Endothelial cell of umbilical vein (primary cell): Measurements from ENCODE around the gene SLC19A1. TPM values are rescaled to one million over a fixed set of nuclear protein-coding genes. Genes with fewer than 3 reads are reported as not detected.

Experiments
- BruUV-seq: library from RNA; stranded (reverse); fragments of 400-500 nt; replicated peaks from 2 replicates; lab custom pipeline; 2021; lab: Mats Ljungman, UMichigan
- CTCF ChIA-PET: fragments of 300-600, 350-600 bp; sonication (Branson Sonifier 250); formaldehyde crosslinking; loops from one replicate; lab custom pipeline; 2021; ENCODE audit warnings: antibody characterized with exemption, inconsistent platforms; lab: Charles Lee
- POLR2A ChIA-PET: fragments of 300-600, 350-600 bp; sonication (Branson Sonifier 250); formaldehyde crosslinking; loops from one replicate; lab custom pipeline; 2021; ENCODE audit warnings: antibody characterized with exemption, inconsistent platforms; lab: Charles Lee
- DNase-seq: peaks from one replicate; pipeline ENCODE4 v3.0.0-alpha.2; 2011; ENCODE audit warnings: low read depth, low spot score
- FAIRE-seq: peaks from 2 replicates; lab custom pipeline; 2011; peaks lifted over from hg19 to GRCh38; lab: Jason Lieb, UNC
- H2AFZ ChIP-seq: 2 replicates; pipeline ENCODE4 v1.6.0; 2012; ENCODE audit warnings: low read depth, low read length, control low read depth, inconsistent platforms
- H3K27ac ChIP-seq: 2 replicates; pipeline ENCODE4 v1.5.1; 2011; ENCODE audit warnings: low read depth, mild to moderate bottlenecking, control low read depth, low read length, moderate library complexity; ENCODE audit not compliant: insufficient read depth
- H3K27me3 ChIP-seq, 2 experiments: 2 replicates each; pipeline versions ENCODE4 v1.6.0 to v1.6.1; 2011; ENCODE audit warnings: low read length in 2 of 2, mixed read lengths in 1 of 2; ENCODE audit not compliant: control insufficient read depth in 2 of 2, insufficient read depth in 2 of 2
- H3K36me3 ChIP-seq, 2 experiments: 2 replicates in 1 of 2; 3 replicates in 1 of 2; pipeline ENCODE4 v1.5.1; 2011; ENCODE audit warnings: low read length in 2 of 2, mild to moderate bottlenecking in 1 of 2, moderate library complexity in 1 of 2; ENCODE audit not compliant: control insufficient read depth in 2 of 2, insufficient read depth in 2 of 2; ENCODE audit errors: extremely low read depth in 1 of 2
- H3K4me1 ChIP-seq: 3 replicates; pipeline ENCODE4 v1.5.1; 2011; ENCODE audit warnings: mild to moderate bottlenecking, low read length; ENCODE audit not compliant: control insufficient read depth, insufficient read depth; ENCODE audit errors: extremely low read depth
- H3K4me2 ChIP-seq: 2 replicates; pipeline ENCODE4 v1.6.1; 2011; ENCODE audit warnings: low read length, control low read depth, mixed read lengths; ENCODE audit not compliant: insufficient read depth
- H3K4me3 ChIP-seq, 3 experiments: fragments of 200-600 bp in 1 of 3; sonication (generic), shearing (Covaris generic) in 1 of 3; replicated peaks in 1 of 3; 2 replicates each; pipeline ENCODE4 v1.5.1; 2011 to 2016; ENCODE audit warnings: control low read depth in 3 of 3, low read length in 3 of 3, mild to moderate bottlenecking in 2 of 3, inconsistent platforms in 1 of 3, low read depth in 1 of 3, moderate library complexity in 1 of 3; ENCODE audit not compliant: insufficient read depth in 1 of 3
- H3K79me2 ChIP-seq: 2 replicates; pipeline ENCODE4 v1.6.0; 2012; ENCODE audit warnings: low read length, inconsistent platforms; ENCODE audit not compliant: control insufficient read depth, insufficient read depth
- H3K9ac ChIP-seq: replicated peaks from 2 replicates; pipeline ENCODE3; 2011; ENCODE audit warnings: low read length, control low read depth; ENCODE audit not compliant: insufficient read depth; ENCODE audit errors: extremely low read depth
- H3K9me1 ChIP-seq: replicated peaks from 3 replicates; pipeline ENCODE4 v1.6.0; 2011; ENCODE audit warnings: mild to moderate bottlenecking, low read length; ENCODE audit not compliant: control insufficient read depth, insufficient read depth; ENCODE audit errors: extremely low read depth
- H3K9me3 ChIP-seq: replicated peaks from 2 replicates; pipeline ENCODE4 v1.5.1; 2012; ENCODE audit warnings: low read length, inconsistent platforms; ENCODE audit not compliant: control insufficient read depth, insufficient read depth
- H4K20me1 ChIP-seq: replicated peaks from 2 replicates; pipeline ENCODE3; 2011; ENCODE audit warnings: mild to moderate bottlenecking, low read length; ENCODE audit not compliant: control insufficient read depth, insufficient read depth; ENCODE audit errors: extremely low read depth
- CTCF ChIP-seq, 2 donors: IDR thresholded peaks; 1 replicate in 1 of 2; 2 replicates in 1 of 2; pipeline ENCODE4 v1.5.1; 2011; ENCODE audit warnings: low read length in 2 of 2, mild to moderate bottlenecking in 2 of 2, moderate library complexity in 2 of 2, control low read depth in 1 of 2, inconsistent platforms in 1 of 2, low read depth in 1 of 2; ENCODE audit not compliant: insufficient read depth in 1 of 2; ENCODE audit errors: extremely low read depth in 1 of 2
- EZH2 ChIP-seq: IDR thresholded peaks from 2 replicates; pipeline ENCODE4 v1.6.1; 2012; ENCODE audit warnings: borderline replicate concordance, low read depth, mild to moderate bottlenecking, moderate library complexity, low read length, inconsistent platforms; ENCODE audit not compliant: severe bottlenecking
- FOS ChIP-seq: IDR thresholded peaks from 2 replicates; pipeline ENCODE4 v1.6.1; 2011; ENCODE audit warnings: mild to moderate bottlenecking, low read length, moderate library complexity, borderline replicate concordance; ENCODE audit not compliant: insufficient read depth
- GATA2 ChIP-seq: IDR thresholded peaks from 2 replicates; pipeline ENCODE4 v1.7.0; 2011; ENCODE audit warnings: low read depth, mild to moderate bottlenecking, moderate library complexity, mixed read lengths, low read length; ENCODE audit not compliant: insufficient read length, insufficient read depth
- JUN ChIP-seq: IDR thresholded peaks from 2 replicates; pipeline ENCODE4 v1.6.1; 2011; ENCODE audit warnings: borderline replicate concordance, low read depth; ENCODE audit not compliant: insufficient read length, insufficient read depth
- MAX ChIP-seq: IDR thresholded peaks from 2 replicates; pipeline ENCODE4 v1.6.1; 2011; ENCODE audit not compliant: insufficient read depth, insufficient read length
- MYC ChIP-seq: IDR thresholded peaks from one replicate; pipeline ENCODE4 v1.6.1; 2011; ENCODE audit warnings: mild to moderate bottlenecking, low read depth, low read length
- POLR2A ChIP-seq: IDR thresholded peaks from 2 replicates; pipeline ENCODE4 v1.6.1; 2012; ENCODE audit warnings: low read depth, mild to moderate bottlenecking, control low read depth, low read length
- dilution Hi-C: fragments of 300-500 bp; cut with MboI; formaldehyde crosslinking; loops from one replicate; pipeline ENCODE4 v1.15.0; 2019; ENCODE audit warnings: low sequenced_read_pairs; ENCODE audit not compliant: extremely low pct_ligation_motif_present
- intact Hi-C: fragments of 100-400 bp; cut with micrococcal nuclease; formaldehyde crosslinking; loops from one replicate; pipeline ENCODE4 v1.10.0; 2022
- polyA plus RNA-seq, 4 experiments: library from polyadenylated mRNA; depleted of rRNA in 3 of 4; stranded (reverse) in 3 of 4; unstranded in 1 of 4; fragments of >200 nt; gene quantifications; 2 replicates each; pipeline versions ENCODE4 v1.2.1 to v1.2.3, GENCODE V29; 2011 to 2012; ENCODE audit warnings: missing spikeins in 1 of 4
- total RNA-seq: library from RNA; stranded (reverse); gene quantifications from 2 replicates; pipeline ENCODE4 v1.2.3, GENCODE V29; 2021

The SLC19A1 gene
- total and polyA plus RNA-seq, 2 donors (not counting 3 experiments of a cell fraction or from before 2014, with no cell fraction given): 36.3 to 54.6 TPM

- H3K4me1 ChIP-seq: peaks cover 3% of the 10 kb centered on the region
- no peak overlapping the region for H3K9ac ChIP-seq
- H3K27ac ChIP-seq: no peak overlapping the region
- FAIRE-seq (no peak), DNase-seq (no peak)
- peaks cover 3 to 46% of the 10 kb centered on the region in 2 experiments for H3K36me3 ChIP-seq
- no peak overlapping the region for H2AFZ ChIP-seq
- H3K9me3 ChIP-seq: no peaks in the 10 kb centered on the region
- intact Hi-C loops (no loop called here), dilution Hi-C loops (no loop called here)
- H3K4me2 ChIP-seq: no peak overlapping the region
- no peaks in the 10 kb centered on the region for H4K20me1 ChIP-seq
- H3K4me3 ChIP-seq: no peak overlapping the region
- no peak for TF ChIP-seq JUN
- TF ChIP-seq EZH2: no peak
- no peak for TF ChIP-seq CTCF (IDR thresholded peaks at IDR 0.05; ENCODE audit: extremely low read depth in 1 of 2, insufficient read depth in 1 of 2, low read depth in 1 of 2, low read length in 2 of 2)
- TF ChIP-seq MAX: no peak
- TF ChIP-seq GATA2: no peak
- TF ChIP-seq POLR2A: no peak
- no peak for TF ChIP-seq FOS
- no peak for TF ChIP-seq MYC
- ChIA-PET POLR2A (no interaction called here), CTCF (no interaction called here)
- no peaks in the 10 kb centered on the region for H3K27me3 ChIP-seq
- H3K79me2 ChIP-seq: no peaks in the 10 kb centered on the region
- no peaks in the 10 kb centered on the region for H3K9me1 ChIP-seq
- no TSS peak for BruUV-seq
Observed at GRCh38 chr21:45482899-45483821, 59.1 kb downstream of the SLC19A1 start.
